ENCODE data around the gene PPIP5K2.

PPIP5K2 gene

DNA sequence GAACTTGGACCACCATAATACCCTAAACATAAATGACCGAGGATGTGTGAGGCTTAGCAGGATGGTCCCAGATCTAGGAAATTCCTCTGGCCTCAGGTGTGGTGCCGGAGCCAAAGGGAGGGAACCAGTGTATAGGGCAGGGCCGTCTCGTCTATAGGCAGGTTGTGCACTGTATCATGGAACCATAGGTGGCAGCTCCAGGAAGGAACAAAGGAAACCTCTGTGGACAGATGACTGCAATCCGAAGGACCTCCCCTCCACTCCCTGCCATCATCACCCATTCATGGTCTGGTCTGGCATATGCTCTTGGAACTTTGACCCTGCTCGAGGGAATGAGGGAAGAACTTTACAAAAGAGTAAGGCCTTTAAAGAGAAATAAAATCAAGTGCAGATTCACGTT, 135.6 kb downstream of the PPIP5K2 start:
- no peak for DNase-seq

GRCh38 chr5:103256178-103256577, 136.1 kb downstream of the PPIP5K2 start:
- no peak for DNase-seq

- peak; percentile 93 for DNase-seq
These were observed 138.4 kb downstream of the PPIP5K2 start, which contains the start of gene MACIR for GRCh38 chr5:103258368-103258956. TSS of gene MACIR (plus strand) at chr5:103258763. CDS start at chr5:103275920, 17,157 bp downstream.

DNA sequence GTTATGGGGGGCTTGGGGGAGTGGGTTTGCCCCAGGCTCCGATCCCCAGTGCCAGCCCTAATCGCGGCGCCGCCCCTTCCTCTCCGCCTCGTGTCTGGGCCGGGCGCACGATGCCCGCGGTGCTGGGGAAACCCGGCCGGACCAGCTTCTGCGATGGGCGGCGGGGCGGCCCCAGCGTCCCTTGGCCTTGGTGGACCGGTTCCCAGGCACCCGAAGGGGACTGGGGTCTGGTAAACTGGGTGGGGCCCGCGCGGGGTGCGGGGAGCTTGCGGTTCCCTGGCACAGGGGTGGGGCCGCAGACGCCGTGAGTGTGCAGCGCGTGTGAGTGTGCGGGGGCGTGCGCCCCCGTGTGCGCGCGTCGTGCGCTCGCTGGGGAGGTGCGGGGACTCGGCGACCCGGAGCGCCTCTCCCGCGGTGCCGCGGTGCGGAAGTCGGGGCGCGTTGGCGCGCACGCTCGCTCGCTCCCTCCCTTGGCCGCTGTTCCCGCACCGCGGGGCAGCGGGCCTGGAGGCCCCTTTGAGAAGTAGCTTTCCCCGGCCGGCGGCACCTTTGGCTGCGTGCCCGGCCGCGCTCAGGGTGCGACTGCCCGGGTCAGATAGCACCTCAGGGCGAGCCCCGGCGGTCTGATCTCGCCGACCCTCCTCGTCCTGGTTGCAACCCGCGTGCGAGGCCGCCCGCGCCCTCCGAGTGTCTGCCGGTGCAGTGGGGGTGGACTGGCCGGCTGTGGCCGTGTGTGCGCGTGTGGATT, 139.0 kb downstream of the PPIP5K2 start:
- DNase-seq, result peak; percentile 50

DNA sequence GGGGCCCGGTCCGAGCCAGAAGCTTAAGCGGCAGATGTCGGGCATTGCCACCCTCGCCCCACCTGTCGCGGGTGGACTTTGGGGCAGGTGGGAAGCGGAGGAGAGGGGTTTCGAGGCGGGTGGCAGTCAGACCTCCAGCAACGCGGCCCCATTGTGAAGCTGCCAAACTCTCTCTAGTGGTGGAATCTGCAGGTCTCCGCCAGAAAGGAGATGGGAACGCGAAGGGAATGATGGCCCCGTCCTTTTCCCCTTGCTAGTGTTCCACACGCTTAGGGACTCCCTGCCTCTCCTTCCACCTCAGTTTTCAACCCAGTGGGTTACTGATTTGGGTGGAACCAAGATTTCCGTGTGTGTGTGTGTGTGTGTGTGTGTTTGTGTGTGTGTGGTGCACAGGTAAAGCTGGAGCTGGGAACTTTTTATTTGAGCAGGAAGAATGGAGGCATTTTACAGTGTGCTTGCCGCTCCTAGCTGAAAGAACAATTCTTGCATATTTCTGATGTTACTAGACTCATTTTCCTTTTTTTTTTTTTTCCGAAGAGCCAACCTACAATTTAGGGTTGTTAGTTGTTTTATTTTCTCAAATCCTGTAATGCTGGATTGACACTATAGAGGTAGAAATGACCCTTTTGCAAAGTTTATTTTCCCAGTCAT, 139.7 kb downstream of the PPIP5K2 start:
- DNase-seq, result no peak

DNA sequence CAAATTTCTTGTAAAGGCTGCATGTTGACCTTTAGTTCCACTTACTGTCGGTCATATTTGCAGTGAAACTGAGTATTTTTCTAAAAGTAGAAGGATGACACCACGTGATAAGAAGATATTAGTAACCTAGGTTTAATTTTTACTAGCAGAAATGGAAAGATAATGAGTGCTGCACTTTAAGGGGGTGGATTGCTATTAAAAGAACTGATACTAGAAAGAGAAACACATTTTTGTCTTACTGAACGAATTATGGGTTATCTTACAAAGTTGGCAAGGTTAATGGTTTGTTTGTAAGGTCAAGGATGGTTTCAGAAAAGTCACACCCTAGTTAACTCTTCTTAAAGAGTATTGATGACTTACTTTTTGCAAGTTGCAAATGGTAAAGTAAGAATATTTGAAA, 140.8 kb downstream of the PPIP5K2 start:
- DNase-seq, result no peak

All from stimulated activated CD4-positive, alpha-beta T cell treated with anti-CD3 and anti-CD28 coated beads, Interleukin-1b, Interleukin-23, amount 100 ng/mL, for 48 hours (primary cell).